ENCODE data around the gene UBC. TPM values are rescaled to one million over a fixed set of nuclear protein-coding genes. Genes with fewer than 3 reads are reported as not detected.
A peak's percentile ranks its signal among the peaks of the same experiment; 100 is the strongest.
"Not testable (repeated sequence)": the region's sequence is repeated elsewhere in the genome, so short reads cannot be mapped to it uniquely, and the experiment has no call there.

Gene UBC
- total RNA-seq, 2 donors from 2014 or later: 955 to 1,030 TPM

DNA sequence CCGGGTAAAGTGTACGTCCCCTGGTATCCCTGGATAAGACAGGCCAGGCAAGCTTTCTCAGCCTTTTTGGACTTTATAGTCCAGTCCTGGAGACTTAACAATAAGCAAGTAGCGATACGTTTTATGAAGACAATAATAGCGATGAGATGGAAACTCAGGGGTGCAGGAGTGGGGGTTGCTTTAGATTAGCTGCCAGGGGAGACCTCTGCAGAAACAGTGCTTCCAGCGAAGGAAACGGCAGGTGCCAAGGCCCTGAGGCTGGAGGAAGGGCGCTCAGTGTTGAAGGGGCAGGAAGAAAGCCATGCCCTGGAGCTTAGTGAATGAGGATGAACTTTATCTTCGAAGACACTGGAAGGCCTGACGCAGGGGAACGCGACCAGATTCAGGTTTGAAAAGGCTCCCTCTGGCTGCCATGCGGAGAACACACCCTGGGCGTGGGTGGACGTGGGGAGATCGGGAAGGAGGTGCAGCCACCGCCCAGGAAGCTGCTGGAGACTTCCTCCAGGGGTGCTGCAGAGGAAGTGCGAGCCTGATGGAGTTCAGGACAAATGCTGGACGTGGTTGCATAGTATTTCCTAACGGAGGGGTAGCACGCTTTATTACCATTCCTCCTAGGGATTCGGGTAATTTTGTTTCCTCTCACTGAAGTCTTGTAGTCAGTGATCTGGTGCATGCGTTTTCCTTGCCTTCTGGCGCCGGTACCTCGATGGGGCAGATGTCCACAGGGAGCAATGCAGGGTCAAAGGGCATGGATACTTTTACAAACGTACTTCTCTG lies 26.1 kb upstream of the UBC start:
- Mint-ChIP-seq H3K4me3 (no peak overlapping the region), H3K27me3 (no peaks in the 10 kb centered on the region), H3K4me1 (peaks cover 4% of the 10 kb centered on the region), H3K27ac (no peak overlapping the region), H3K9me3 (no peaks in the 10 kb centered on the region), H3K36me3 (ENCODE audit: low read depth) (peaks cover 32% of the 10 kb centered on the region)
- peak; percentile 45 for ATAC-seq (replicated peaks)

DNA sequence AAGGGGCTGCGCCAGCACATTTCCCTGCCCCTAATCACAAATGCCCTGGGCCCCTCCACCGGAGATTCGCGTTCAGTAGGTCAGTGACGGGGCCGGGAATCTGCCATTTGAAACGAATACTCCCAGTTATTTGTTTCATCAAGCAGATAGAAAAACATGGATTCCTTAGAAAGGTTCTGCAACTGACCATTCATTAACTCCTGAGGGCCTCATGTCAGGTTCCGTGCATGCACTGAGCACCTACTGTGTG lies 25.6 kb upstream of the UBC start:
- Mint-ChIP-seq H3K27me3 (no peaks in the 10 kb centered on the region), H3K4me1 (peaks cover 4% of the 10 kb centered on the region), H3K9me3 (no peaks in the 10 kb centered on the region), H3K36me3 (ENCODE audit: low read depth) (peaks cover 27% of the 10 kb centered on the region), H3K4me3 (no peak overlapping the region), H3K27ac (no peak overlapping the region)
- peak; percentile 2 for ATAC-seq (replicated peaks)

DNA sequence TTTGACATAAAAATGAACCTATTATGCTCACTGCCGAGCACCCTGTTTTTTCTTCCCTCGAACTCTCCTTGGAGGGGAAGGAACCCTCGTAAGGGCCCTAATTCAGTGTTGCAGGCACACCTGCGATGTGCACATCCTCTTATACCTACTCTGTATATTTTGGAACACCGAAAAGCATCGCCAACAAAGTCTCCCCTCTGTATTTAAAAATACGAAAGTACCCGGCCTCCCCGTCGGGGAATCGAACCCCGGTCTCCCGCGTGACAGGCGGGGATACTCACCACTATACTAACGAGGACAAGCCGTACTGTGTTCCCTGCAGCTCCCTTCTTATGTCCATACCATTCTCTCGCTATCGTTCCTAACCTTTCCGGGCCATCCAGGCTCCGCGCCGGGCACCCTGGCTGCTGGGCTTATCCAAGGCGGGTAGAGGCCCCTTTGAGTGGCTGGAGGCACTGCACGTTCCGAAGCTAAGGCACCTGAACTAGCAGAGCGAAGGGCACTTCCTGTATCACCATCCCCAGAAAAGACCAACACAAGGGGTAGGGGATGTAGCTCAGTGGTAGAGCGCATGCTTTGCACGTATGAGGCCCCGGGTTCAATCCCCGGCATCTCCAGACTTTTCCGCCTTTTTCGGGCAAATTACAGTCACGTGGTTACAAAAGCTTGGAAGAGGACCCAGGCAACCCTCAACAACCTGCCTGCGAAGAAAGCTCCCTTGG lies 25.1 kb upstream of the UBC start:
- Mint-ChIP-seq H3K4me1 (peaks cover 4% of the 10 kb centered on the region), H3K4me3 (no peak overlapping the region), H3K9me3 (no peaks in the 10 kb centered on the region), H3K36me3 (ENCODE audit: low read depth) (peaks cover 23% of the 10 kb centered on the region), H3K27ac (no peak overlapping the region), H3K27me3 (no peaks in the 10 kb centered on the region)
- ATAC-seq (replicated peaks): peak; percentile 72

- ATAC-seq (replicated peaks): peak; percentile 55
- H3K4me1 Mint-ChIP-seq: peaks cover 4% of the 10 kb centered on the region
- peaks cover 20% of the 10 kb centered on the region for H3K36me3 Mint-ChIP-seq (ENCODE audit: low read depth)
- H3K27ac Mint-ChIP-seq: no peak overlapping the region
- H3K9me3 Mint-ChIP-seq: no peaks in the 10 kb centered on the region
- H3K27me3 Mint-ChIP-seq: no peaks in the 10 kb centered on the region
- no peak overlapping the region for H3K4me3 Mint-ChIP-seq
These were observed 24.6 kb upstream of the UBC start for GRCh38 chr12:124939079-124939420.

DNA sequence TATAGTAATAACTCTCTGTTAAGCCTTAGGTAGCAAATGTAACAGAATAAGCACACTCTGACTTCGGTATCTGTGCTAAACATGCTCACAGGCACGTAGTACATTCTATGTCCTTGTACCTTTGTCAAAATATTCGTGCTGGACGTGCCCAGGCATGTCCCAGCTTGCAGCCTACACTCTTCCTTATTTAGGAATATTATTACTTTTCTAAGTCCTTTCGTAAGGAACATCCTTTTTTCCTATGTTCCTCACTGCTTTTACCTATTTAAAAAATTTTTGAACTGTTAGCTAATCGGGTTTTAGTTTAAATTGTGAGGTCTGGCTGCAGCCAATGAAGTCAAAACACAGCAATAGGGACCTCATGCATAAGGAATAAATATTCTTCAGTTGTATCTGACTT lies 24.1 kb upstream of the UBC start:
- Mint-ChIP-seq H3K9me3 (no peaks in the 10 kb centered on the region), H3K27me3 (no peaks in the 10 kb centered on the region), H3K4me1 (peaks cover 4% of the 10 kb centered on the region), H3K36me3 (ENCODE audit: low read depth) (peaks cover 16% of the 10 kb centered on the region), H3K27ac (no peak overlapping the region), H3K4me3 (no peak overlapping the region)
- peak; percentile 18 for ATAC-seq (replicated peaks)

- ATAC-seq (replicated peaks): no peak
- Mint-ChIP-seq H3K4me3 (no peak overlapping the region), H3K4me1 (peaks cover 4% of the 10 kb centered on the region), H3K27ac (no peak overlapping the region), H3K36me3 (ENCODE audit: low read depth) (peaks cover 11% of the 10 kb centered on the region), H3K9me3 (no peaks in the 10 kb centered on the region), H3K27me3 (no peaks in the 10 kb centered on the region)
These were observed 23.7 kb upstream of the UBC start for GRCh38 chr12:124938108-124938507.

DNA sequence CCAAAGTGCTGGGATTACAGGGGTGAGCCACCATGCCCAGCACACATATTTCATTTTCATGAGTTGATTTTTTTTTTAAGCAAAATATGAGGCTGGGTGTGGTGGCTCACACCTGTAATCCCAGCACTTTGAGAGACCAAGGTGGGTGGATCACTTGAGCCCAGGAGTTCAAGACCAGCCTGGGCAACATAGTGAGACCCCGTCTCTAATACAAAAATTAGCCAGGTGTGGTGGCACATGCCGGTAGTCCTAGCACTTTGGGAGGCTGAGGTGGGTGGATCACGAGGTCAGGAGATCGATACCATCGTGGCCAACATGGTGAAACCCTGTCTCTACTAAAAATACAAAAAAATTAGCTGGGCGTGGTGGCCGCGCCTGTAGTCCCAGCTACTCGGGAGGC lies 17.1 kb upstream of the UBC start:
- H3K4me3 Mint-ChIP-seq; H3K27ac Mint-ChIP-seq; H3K27me3 Mint-ChIP-seq; H3K9me3 Mint-ChIP-seq; ATAC-seq (replicated peaks): not testable (repeated sequence)
- peaks cover 25% of the 10 kb centered on the region for H3K36me3 Mint-ChIP-seq (ENCODE audit: low read depth)
- H3K4me1 Mint-ChIP-seq: peaks cover 24% of the 10 kb centered on the region

DNA sequence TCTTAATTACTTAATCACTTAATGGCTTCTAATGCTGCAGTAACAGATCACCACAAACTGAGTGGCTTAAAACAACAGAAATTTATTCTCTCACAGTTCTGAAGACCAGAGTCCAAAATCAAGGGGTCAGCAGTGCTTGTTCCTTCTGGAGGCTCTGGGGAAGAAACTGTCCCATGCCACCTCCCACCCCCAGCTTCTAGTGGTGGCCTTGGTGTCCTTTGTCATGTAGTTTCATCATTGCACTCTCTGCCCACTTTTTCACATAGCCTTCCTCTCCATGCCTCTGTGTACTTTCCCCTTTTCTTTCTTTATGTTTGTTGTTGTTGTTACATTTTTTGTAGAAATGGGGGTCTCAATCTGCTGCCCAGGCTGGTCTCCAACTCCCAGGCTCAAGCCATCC lies 16.1 kb upstream of the UBC start:
- peaks cover 29% of the 10 kb centered on the region for H3K36me3 Mint-ChIP-seq (ENCODE audit: low read depth)
- H3K9me3 Mint-ChIP-seq: peaks cover 8% of the 10 kb centered on the region
- H3K4me3 Mint-ChIP-seq: peak overlapping the region; percentile 32
- no peaks in the 10 kb centered on the region for H3K27me3 Mint-ChIP-seq
- H3K27ac Mint-ChIP-seq: peak overlapping the region; percentile 100
- ATAC-seq (replicated peaks): no peak
- H3K4me1 Mint-ChIP-seq: peaks cover 24% of the 10 kb centered on the region

DNA sequence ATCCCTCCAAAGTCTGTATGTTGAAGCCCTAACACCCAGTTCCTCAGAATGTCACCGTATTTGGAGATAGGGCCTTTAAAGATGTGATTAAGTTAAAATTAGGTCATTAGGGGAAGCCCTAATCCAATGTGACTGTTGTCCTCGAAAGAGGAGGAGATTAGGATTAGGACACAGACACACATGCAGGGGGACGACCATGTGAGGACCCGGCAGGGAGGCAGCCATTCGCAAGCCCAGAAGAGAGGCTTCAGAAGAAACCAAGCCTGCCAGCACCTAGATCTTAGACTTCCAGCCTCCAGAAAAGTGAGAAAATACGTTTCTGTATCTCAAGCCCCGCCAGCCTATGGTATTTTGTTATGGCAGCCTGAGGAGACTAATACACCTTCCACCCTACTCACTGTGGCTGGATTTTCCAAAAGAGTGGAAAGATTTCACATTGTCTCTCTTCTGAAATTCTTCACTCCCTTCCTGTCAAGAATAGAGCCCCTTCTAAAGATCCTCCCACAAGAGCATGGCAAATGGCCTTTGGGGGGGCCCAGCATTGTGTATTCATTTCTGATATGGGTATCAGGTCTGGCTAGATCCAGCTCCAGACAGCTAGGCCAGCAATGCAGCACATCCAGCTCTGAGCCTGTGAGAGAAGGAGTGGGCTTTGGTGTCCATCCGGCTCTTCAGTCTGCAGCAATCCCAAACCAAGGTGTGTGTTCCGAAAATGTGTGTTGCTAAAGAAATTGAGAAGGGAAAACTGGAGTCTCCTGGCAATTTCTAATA lies 15.4 kb upstream of the UBC start:
- no peak for ATAC-seq (replicated peaks)
- H3K27ac Mint-ChIP-seq: peak overlapping the region; percentile 100
- H3K27me3 Mint-ChIP-seq: no peaks in the 10 kb centered on the region

DNA sequence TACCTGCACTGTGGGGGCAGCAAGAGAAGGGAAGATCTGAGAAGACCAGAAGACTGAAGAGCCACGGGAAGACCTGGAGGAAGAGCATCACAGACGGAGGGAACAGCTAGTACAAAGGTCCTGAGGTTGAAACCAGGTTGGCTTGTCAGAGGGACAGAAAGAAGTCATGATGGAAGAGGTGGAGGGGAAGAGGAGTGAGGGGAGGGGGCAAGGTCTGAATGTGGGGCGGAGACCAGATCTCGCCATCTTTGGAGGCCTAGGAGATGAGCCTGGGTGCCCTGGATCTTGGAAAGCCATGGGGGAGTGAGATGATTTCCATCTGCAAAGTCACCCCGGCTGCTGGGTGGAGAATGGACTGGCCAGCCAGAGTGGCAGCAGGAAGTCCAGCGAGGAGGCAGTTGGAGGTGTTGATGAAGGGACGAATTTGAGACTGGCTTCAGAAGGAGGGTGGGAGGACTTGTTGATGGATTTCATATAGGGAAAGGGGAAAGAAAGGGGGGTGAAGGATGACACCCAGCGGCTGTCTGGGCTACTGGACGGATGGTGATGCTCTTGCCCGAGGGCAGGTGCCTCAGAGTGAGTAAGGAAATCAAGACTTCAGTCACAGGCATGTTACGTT lies 14.6 kb upstream of the UBC start:
- peaks cover 8% of the 10 kb centered on the region for H3K9me3 Mint-ChIP-seq
- peak overlapping the region; percentile 100 for H3K27ac Mint-ChIP-seq
- peaks cover 29% of the 10 kb centered on the region for H3K36me3 Mint-ChIP-seq (ENCODE audit: low read depth)
- H3K27me3 Mint-ChIP-seq: no peaks in the 10 kb centered on the region
- H3K4me3 Mint-ChIP-seq: peak overlapping the region; percentile 96
- ATAC-seq (replicated peaks): no peak
- H3K4me1 Mint-ChIP-seq: peaks cover 24% of the 10 kb centered on the region

More for the DNA sequence above, 15.4 kb upstream of the UBC start:
- peak overlapping the region; percentile 96 for H3K4me3 Mint-ChIP-seq
- peaks cover 24% of the 10 kb centered on the region for H3K4me1 Mint-ChIP-seq
- H3K36me3 Mint-ChIP-seq (ENCODE audit: low read depth): peaks cover 29% of the 10 kb centered on the region
- H3K9me3 Mint-ChIP-seq: peaks cover 8% of the 10 kb centered on the region

GRCh38 chr12:124928095-124928911 lies 13.9 kb upstream of the UBC start:
- peak overlapping the region; percentile 100 for H3K27ac Mint-ChIP-seq
- peaks cover 24% of the 10 kb centered on the region for H3K4me1 Mint-ChIP-seq
- H3K4me3 Mint-ChIP-seq: peak overlapping the region; percentile 96
- H3K27me3 Mint-ChIP-seq: no peaks in the 10 kb centered on the region
- peaks cover 29% of the 10 kb centered on the region for H3K36me3 Mint-ChIP-seq (ENCODE audit: low read depth)
- H3K9me3 Mint-ChIP-seq: peaks cover 8% of the 10 kb centered on the region
- peak; percentile 77 for ATAC-seq (replicated peaks)

GRCh38 chr12:124927201-124928094 lies 13.0 kb upstream of the UBC start:
- peak; percentile 86 for ATAC-seq (replicated peaks)
- H3K27me3 Mint-ChIP-seq: no peaks in the 10 kb centered on the region
- H3K4me1 Mint-ChIP-seq: peaks cover 24% of the 10 kb centered on the region
- peaks cover 29% of the 10 kb centered on the region for H3K36me3 Mint-ChIP-seq (ENCODE audit: low read depth)
- peaks cover 8% of the 10 kb centered on the region for H3K9me3 Mint-ChIP-seq
- peak overlapping the region; percentile 100 for H3K27ac Mint-ChIP-seq
- peak overlapping the region; percentile 96 for H3K4me3 Mint-ChIP-seq

- peaks cover 46% of the 10 kb centered on the region for H3K36me3 Mint-ChIP-seq (ENCODE audit: low read depth)
- H3K27ac Mint-ChIP-seq: peak overlapping the region; percentile 100
- not testable (repeated sequence) for ATAC-seq (replicated peaks); H3K27me3 Mint-ChIP-seq; H3K9me3 Mint-ChIP-seq
- peak overlapping the region; percentile 96 for H3K4me3 Mint-ChIP-seq
- peaks cover 40% of the 10 kb centered on the region for H3K4me1 Mint-ChIP-seq
These were observed 11.3 kb upstream of the UBC start for GRCh38 chr12:124925782-124926181.

Measured in activated T-helper 17 cell treated with anti-CD3 and anti-CD28 coated beads, Interleukin-2, amount 50 U/mL, for 72 hours (primary cell).